GM12892 (cell line): Measurements from ENCODE around the gene HDGFL2.

Experiments
- POLR2A ChIP-seq: IDR thresholded peaks from 2 replicates; pipeline ENCODE4 v1.6.1; 2011; ENCODE audit warnings: low read depth, low read length, control low read depth
- POLR2AphosphoS5 ChIP-seq: IDR thresholded peaks from 2 replicates; pipeline ENCODE4 v1.6.1; 2011; ENCODE audit warnings: low read depth, low read length, control low read depth
- TAF1 ChIP-seq: IDR thresholded peaks from 2 replicates; pipeline ENCODE4 v1.6.1; 2011; ENCODE audit warnings: low read depth, mild to moderate bottlenecking, control low read depth, low read length, borderline replicate concordance

DNA sequence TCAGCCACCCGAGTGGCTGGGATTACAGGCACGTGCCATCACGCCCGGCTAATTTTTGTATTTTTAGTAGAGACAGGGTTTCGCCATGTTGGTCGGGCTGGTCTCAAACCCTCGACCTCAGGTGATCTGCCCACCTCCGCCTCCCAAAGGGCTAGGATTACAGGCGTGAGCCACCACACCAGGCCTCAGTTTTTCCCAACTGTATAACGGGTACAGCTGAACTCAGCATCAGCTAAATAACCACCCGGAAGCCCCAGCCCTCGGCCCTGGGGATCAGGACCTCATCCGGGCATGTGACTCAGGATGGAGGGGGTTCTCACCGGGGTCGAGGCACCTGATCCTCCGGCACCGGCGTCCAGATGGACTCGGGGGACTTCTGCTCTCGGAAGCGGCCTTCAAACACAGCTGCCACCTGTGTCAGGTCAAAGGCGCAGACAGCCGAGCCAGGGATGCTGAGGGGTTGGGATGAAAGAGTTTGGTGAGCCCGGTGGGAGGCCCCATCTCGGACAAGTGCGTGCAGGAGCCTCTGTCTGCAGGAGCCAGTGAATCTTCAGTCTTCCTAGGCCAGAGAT lies 78.5 kb downstream of the HDGFL2 start:
- TF ChIP-seq POLR2A (no peak), POLR2AphosphoS5 (no peak), TAF1 (no peak)
